Activated B cell treated with CpG ODN at 0.5 μM for 24 hours (primary cell): ENCODE data around the gene STAT4. TPM values are rescaled to one million over a fixed set of nuclear protein-coding genes. Genes with fewer than 3 reads are reported as not detected.

ENCODE experiments used
- ATAC-seq: fragments of 200-7000 bp; cut with Tn5 transposase; one replicate; pipeline ENCODE4 v1.10.0; 2021; ENCODE audit warnings: low read depth, mild to moderate bottlenecking, moderate library complexity
- CTCF ChIA-PET: fragments of 350-600 bp; sonication (Branson Sonifier 250); formaldehyde crosslinking; loops from one replicate; lab custom pipeline; 2021; ENCODE audit warnings: antibody characterized with exemption; lab: Charles Lee
- POLR2A ChIA-PET: fragments of 350-600 bp; sonication (Branson Sonifier 250); formaldehyde crosslinking; loops from one replicate; lab custom pipeline; 2021; ENCODE audit warnings: antibody characterized with exemption; lab: Charles Lee
- DNase-seq: peaks from one replicate; pipeline ENCODE4 v3.0.0; 2022
- H3K27ac Mint-ChIP-seq: one replicate; pipeline ENCODE4 v1.8.0; 2020; ENCODE audit warnings: mixed read lengths
- H3K27me3 Mint-ChIP-seq: one replicate; pipeline ENCODE4 v1.8.0; 2021; ENCODE audit warnings: mixed read lengths
- H3K36me3 Mint-ChIP-seq: one replicate; pipeline ENCODE4 v1.8.0; 2021; ENCODE audit warnings: low read depth, mixed read lengths
- H3K4me1 Mint-ChIP-seq: one replicate; pipeline ENCODE4 v1.8.0; 2021; ENCODE audit warnings: mixed read lengths
- H3K4me3 Mint-ChIP-seq: one replicate; pipeline ENCODE4 v1.8.0; 2020; ENCODE audit warnings: mild to moderate bottlenecking, mixed read lengths
- H3K9me3 Mint-ChIP-seq: one replicate; pipeline ENCODE4 v1.8.0; 2020; ENCODE audit warnings: mixed read lengths
- CTCF ChIP-seq: fragments of 200-600 bp; IDR thresholded peaks from one replicate; pipeline ENCODE4 v1.8.0; 2022; ENCODE audit warnings: antibody characterized with exemption, mild to moderate bottlenecking
- intact Hi-C: fragments of 100-400 bp; cut with micrococcal nuclease; formaldehyde crosslinking; loops from one replicate; pipeline ENCODE4 v1.15.1; 2024
- total RNA-seq: library from RNA; stranded (reverse); gene quantifications from 2 replicates; pipeline ENCODE4 v1.2.3, GENCODE V29; 2022

STAT4 gene
- total RNA-seq, 1 donor from 2014 or later = 16.5 TPM

GRCh38 chr2:191065785-191066184, 85.0 kb downstream of the STAT4 start:
- intact Hi-C loops = no loop called here
- ChIA-PET CTCF (no interaction called here), POLR2A (no interaction called here)
- Mint-ChIP-seq H3K27me3 (peaks cover 6% of the 10 kb centered on the region), H3K4me1 (no peaks in the 10 kb centered on the region), H3K4me3 (no peak overlapping the region), H3K9me3 (no peaks in the 10 kb centered on the region), H3K27ac (no peak overlapping the region), H3K36me3 (no peaks in the 10 kb centered on the region)
- DNase-seq (no peak), ATAC-seq (no peak)
- no peak for TF ChIP-seq CTCF

DNA sequence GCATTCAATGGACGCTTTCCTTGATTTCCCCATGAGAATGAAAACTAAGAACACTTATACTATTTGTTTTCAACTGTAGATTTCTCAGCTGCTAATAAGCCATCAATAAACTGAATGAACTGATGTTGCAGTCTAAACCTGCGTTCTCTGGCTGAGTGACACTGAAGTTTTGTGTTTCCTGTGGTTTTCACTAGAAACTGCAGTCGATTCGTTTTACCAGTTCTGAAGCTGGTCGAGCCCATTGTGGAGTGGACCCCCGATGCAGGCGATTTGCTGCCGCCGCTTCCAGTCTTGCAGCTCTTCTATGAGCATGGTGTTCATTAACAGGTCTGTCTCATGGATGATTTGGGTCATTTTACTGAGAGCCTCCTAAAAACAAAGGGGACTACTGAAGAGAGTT, 86.2 kb downstream of the STAT4 start:
- CTCF ChIA-PET = interaction anchor here (0.6 to 1.2 kb wide), 2 partner anchors 13 to 457 kb away, joined by 3 read pairs; no protein-coding TSS in a partner anchor
- Mint-ChIP-seq H3K36me3 (no peaks in the 10 kb centered on the region), H3K4me3 (no peak overlapping the region), H3K4me1 (no peaks in the 10 kb centered on the region), H3K9me3 (no peaks in the 10 kb centered on the region), H3K27me3 (peaks cover 9% of the 10 kb centered on the region), H3K27ac (no peak overlapping the region)
- TF ChIP-seq CTCF = no peak
- no peak for DNase-seq
- ATAC-seq = no peak
- POLR2A ChIA-PET = no interaction called here
- intact Hi-C loops = no loop called here

GRCh38 chr2:191063584-191063983, 87.2 kb downstream of the STAT4 start:
- DNase-seq (no peak), ATAC-seq (no peak)
- Mint-ChIP-seq H3K27ac (no peak overlapping the region), H3K4me1 (no peaks in the 10 kb centered on the region), H3K4me3 (no peak overlapping the region), H3K27me3 (peaks cover 11% of the 10 kb centered on the region), H3K9me3 (no peaks in the 10 kb centered on the region), H3K36me3 (no peaks in the 10 kb centered on the region)
- ChIA-PET POLR2A (no interaction called here), CTCF (interaction anchor here (1.4 kb wide), 1 partner anchor 94 kb away, joined by 3 read pairs; no protein-coding TSS in a partner anchor)
- no peak for TF ChIP-seq CTCF
- intact Hi-C loops = no loop called here

GRCh38 chr2:191061381-191061980, 89.3 kb downstream of the STAT4 start:
- ATAC-seq = no peak
- no peaks in the 10 kb centered on the region for H3K36me3 Mint-ChIP-seq
- H3K27ac Mint-ChIP-seq = no peak overlapping the region
- CTCF ChIA-PET = interaction anchor here (1.1 to 1.8 kb wide), 3 partner anchors 9 to 94 kb away, joined by 3 to 8 read pairs (median 7); no protein-coding TSS in a partner anchor
- no peak for DNase-seq
- H3K4me3 Mint-ChIP-seq = no peak overlapping the region
- intact Hi-C loops = no loop called here
- TF ChIP-seq CTCF = no peak
- H3K9me3 Mint-ChIP-seq = no peaks in the 10 kb centered on the region
- H3K27me3 Mint-ChIP-seq = peaks cover 11% of the 10 kb centered on the region
- no peaks in the 10 kb centered on the region for H3K4me1 Mint-ChIP-seq
- POLR2A ChIA-PET = no interaction called here

- Mint-ChIP-seq H3K27me3 (peaks cover 9% of the 10 kb centered on the region), H3K36me3 (no peaks in the 10 kb centered on the region), H3K4me3 (no peak overlapping the region), H3K4me1 (no peaks in the 10 kb centered on the region), H3K9me3 (no peaks in the 10 kb centered on the region), H3K27ac (no peak overlapping the region)
- ATAC-seq (no peak), DNase-seq (no peak)
- ChIA-PET CTCF (interaction anchor here (1.9 kb wide), 1 partner anchor 96 kb away, joined by 10 read pairs; no protein-coding TSS in a partner anchor), POLR2A (interaction anchor here (0.5 kb wide), 1 partner anchor 1024 kb away, joined by 3 read pairs; no protein-coding TSS in a partner anchor)
- intact Hi-C loops = no loop called here
- TF ChIP-seq CTCF = no peak
These were observed 91.5 kb downstream of the STAT4 start for GRCh38 chr2:191059308-191059707.
